ENCODE results near the gene PKD1L1. TPM values are rescaled to one million over a fixed set of nuclear protein-coding genes. Genes with fewer than 3 reads are reported as not detected.
A peak's percentile ranks its signal among the peaks of the same experiment; 100 is the strongest.

PKD1L1 gene
- total RNA-seq, 1 donor = under 0.01 TPM

- TF ChIP-seq CTCF (IDR thresholded peaks at IDR 0.05; ENCODE audit: insufficient read depth, low read length) = no peak
- no peak overlapping the region for H3K4me3 ChIP-seq (ENCODE audit: low read depth, low read length)
- DNase-seq (ENCODE audit: low read depth) = no peak
Measured at GRCh38 chr7:47827871-47828270, 120.4 kb downstream of the PKD1L1 start.

GRCh38 chr7:47827351-47827756 is 120.9 kb downstream of the PKD1L1 start:
- no peak overlapping the region for H3K4me3 ChIP-seq (ENCODE audit: low read depth, low read length)
- DNase-seq (ENCODE audit: low read depth) = no peak
- TF ChIP-seq CTCF (IDR thresholded peaks at IDR 0.05; ENCODE audit: insufficient read depth, low read length) = no peak

- TF ChIP-seq CTCF (IDR thresholded peaks at IDR 0.05; ENCODE audit: insufficient read depth, low read length) = no peak
- H3K4me3 ChIP-seq (ENCODE audit: low read depth, low read length) = no peak overlapping the region
- peak; percentile 37 for DNase-seq (ENCODE audit: low read depth)
Measured at GRCh38 chr7:47826754-47827153, 121.5 kb downstream of the PKD1L1 start.

GRCh38 chr7:47819607-47819920 is 128.7 kb downstream of the PKD1L1 start:
- no peak for DNase-seq (ENCODE audit: low read depth)
- no peak overlapping the region for H3K4me3 ChIP-seq (ENCODE audit: low read depth, low read length)
- TF ChIP-seq CTCF (IDR thresholded peaks at IDR 0.05; ENCODE audit: insufficient read depth, low read length) = no peak

GRCh38 chr7:47818796-47819606 is 129.3 kb downstream of the PKD1L1 start:
- peak; percentile 98 for TF ChIP-seq CTCF (IDR thresholded peaks at IDR 0.05; ENCODE audit: insufficient read depth, low read length)
- peak; percentile 90 for DNase-seq (ENCODE audit: low read depth)
- no peak overlapping the region for H3K4me3 ChIP-seq (ENCODE audit: low read depth, low read length)

- TF ChIP-seq CTCF (IDR thresholded peaks at IDR 0.05; ENCODE audit: insufficient read depth, low read length) = no peak
- no peak overlapping the region for H3K4me3 ChIP-seq (ENCODE audit: low read depth, low read length)
- DNase-seq (ENCODE audit: low read depth) = peak; percentile 36
Measured at GRCh38 chr7:47817917-47818316, 130.3 kb downstream of the PKD1L1 start.

GRCh38 chr7:47816647-47817046 is 131.6 kb downstream of the PKD1L1 start:
- DNase-seq (ENCODE audit: low read depth) = peak; percentile 89
- H3K4me3 ChIP-seq (ENCODE audit: low read depth, low read length) = no peak overlapping the region
- TF ChIP-seq CTCF (IDR thresholded peaks at IDR 0.05; ENCODE audit: insufficient read depth, low read length) = no peak

All from fibroblast of the aortic adventitia (primary cell).